GM21526 (cell line): ENCODE results near the gene ABI1.
"Not testable (repeated sequence)": the region's sequence is repeated elsewhere in the genome, so short reads cannot be mapped to it uniquely, and the experiment has no call there.

Experiments
- ATAC-seq: cut with Tn5 transposase; IDR thresholded peaks from one replicate; pipeline ENCODE4 v1.9.1; 2021; ENCODE audit warnings: moderate library complexity; ENCODE audit not compliant: unreplicated experiment, low FRiP score

The ABI1 gene

GRCh38 chr10:26860443-26861204, at the start of gene ABI1:
Gene ABI1 (minus strand): TSS chr10:26860958. CDS start chr10:26860863, 95 bp downstream.
- peak; percentile 66 for ATAC-seq

- no peak for ATAC-seq
Observed at GRCh38 chr10:26909753-26910152, 49.0 kb upstream of the ABI1 start.

- ATAC-seq = not testable (repeated sequence)
Observed at GRCh38 chr10:26905253-26905781, 44.6 kb upstream of the ABI1 start.

GRCh38 chr10:26903431-26904217, 42.9 kb upstream of the ABI1 start:
- ATAC-seq = no peak

DNA sequence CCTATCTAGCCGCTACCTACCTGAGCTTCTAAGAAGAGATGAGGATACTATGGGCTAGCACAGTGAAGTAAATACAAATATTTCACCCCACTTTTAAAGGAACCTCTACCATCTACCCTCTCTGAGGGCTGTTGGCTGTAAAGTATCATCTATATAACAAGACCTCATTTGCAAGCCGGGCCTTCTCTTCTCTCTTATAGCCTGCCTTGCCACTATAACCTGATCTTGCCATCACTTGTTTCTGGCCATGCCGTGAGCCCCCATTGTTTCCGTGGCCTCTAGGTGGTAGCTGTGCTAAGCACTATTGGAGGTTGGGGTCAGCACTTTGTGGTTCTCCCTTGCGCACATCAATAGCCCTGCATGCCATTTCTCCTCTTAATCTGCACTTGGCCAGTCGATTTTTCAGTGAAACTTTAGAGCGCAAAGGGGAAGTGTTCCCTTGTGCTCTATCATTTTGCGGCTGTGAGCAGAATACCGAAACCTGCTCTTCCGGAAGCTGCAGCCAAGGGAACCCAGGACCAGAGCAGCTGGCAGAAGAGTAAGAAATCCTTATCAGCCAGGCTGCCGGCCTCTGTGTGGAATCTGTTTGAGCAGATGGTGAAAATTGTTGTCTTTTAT, 31.7 kb upstream of the ABI1 start:
- peak; percentile 80 for ATAC-seq

- no peak for ATAC-seq
Observed at GRCh38 chr10:26890956-26891355, 30.2 kb upstream of the ABI1 start.

DNA sequence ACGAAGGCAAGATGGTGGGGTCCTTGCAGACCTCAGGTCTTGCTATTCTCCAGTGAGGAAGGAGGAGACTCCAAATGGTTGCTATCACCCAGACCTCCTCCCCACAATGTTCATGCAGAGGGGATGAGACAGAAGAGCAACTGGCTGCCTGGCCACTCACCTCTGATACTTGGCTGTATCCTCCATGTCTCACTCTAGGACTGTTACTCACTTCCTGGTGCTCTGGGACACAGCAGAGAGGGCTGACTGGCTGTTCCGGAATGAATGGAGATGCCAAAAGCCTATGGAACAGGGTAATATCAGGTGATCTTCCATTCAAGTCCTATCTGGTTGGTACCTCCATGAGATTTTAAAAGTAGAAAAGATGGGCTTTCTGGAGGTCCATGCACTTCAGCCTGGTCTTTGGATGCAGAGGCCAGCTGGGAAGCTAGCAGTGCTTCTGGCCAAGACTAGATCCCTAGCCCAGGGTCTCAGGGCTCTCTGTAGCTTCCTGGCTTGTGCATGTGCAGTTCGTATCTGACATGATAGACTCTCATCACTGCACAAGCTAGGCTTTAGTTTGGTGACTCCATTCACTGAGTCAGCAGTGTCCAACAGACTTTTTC, 27.0 kb upstream of the ABI1 start:
- ATAC-seq = no peak

DNA sequence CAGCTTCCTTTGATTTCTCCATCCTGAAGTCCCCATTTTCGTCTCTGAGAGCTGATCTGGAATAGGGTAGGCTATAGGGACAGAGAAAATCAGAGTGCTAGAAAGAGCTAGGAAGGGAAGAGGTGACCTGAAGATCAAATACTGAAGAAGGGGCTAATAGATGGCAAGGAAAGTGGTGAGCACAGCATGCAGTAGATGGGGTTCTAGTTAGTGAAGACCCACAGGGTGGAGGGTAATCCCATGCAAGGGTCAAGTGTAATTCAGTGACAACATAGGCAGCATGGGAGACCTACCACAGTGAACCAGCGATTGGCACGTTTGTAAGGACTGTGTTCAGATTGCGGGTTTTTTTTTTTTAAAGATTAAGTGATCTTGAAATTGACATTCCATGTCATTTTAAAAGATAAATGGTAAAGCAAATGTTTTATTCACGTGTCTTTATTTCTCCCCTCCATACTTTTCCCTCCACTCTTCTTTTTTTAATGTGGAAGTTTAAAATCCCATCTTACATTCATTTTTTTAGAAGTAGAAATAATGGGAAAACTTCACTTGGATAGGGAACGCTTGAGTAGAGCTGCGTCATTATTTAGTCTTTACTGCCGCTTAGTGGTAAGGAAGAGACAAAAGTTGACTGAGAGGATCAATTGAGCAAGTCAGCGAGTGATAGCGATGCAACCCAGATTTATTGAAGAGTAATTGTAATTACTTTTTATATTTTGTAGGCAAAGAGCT, 21.0 kb upstream of the ABI1 start:
- ATAC-seq = no peak

DNA sequence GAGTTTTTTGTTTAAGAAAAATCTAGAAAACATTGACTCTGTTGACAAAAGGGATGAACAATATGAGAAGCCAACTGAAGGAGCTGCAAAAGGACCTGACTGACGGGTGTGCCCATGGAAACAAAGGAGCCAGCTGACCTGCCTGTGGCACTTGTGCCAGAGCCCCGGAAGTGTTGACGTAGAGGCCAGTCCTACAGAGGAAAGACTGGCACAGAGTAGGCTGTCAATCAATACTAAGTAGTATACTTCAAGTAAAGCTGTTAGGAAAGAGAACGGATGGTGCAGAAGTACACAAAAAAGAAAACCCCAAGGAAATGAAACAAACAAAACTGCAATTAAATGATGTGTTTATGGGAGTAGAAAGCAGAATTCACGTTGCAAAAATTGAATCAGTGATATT, 19.0 kb upstream of the ABI1 start:
- no peak for ATAC-seq

DNA sequence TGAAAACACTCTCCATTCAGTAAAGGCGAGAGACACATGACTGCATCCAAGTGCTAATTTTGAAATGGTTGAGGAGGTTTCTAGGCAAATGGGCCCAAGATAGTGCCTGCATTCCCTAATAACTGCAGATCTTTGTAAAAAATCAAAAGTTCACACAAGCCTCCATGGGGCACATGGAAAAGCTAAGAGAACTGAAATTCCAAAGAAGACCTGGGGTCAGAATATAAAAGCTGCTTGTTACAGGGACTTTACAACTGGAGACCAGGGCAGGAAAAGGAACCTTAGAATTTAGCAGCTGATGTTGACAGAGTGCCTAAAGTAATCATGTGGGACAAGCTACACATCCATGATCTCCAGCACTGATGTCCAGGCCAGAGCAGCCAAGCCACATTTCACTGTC, 10.0 kb upstream of the ABI1 start:
- no peak for ATAC-seq

GRCh38 chr10:26869528-26869927, 8.8 kb upstream of the ABI1 start:
- no peak for ATAC-seq

GRCh38 chr10:26863351-26864076, 2.8 kb upstream of the ABI1 start:
- no peak for ATAC-seq

GRCh38 chr10:26861205-26861998, 644 bp upstream of the ABI1 start:
- no peak for ATAC-seq

GRCh38 chr10:26860102-26860442, 686 bp downstream of the ABI1 start:
- ATAC-seq = peak; percentile 6

DNA sequence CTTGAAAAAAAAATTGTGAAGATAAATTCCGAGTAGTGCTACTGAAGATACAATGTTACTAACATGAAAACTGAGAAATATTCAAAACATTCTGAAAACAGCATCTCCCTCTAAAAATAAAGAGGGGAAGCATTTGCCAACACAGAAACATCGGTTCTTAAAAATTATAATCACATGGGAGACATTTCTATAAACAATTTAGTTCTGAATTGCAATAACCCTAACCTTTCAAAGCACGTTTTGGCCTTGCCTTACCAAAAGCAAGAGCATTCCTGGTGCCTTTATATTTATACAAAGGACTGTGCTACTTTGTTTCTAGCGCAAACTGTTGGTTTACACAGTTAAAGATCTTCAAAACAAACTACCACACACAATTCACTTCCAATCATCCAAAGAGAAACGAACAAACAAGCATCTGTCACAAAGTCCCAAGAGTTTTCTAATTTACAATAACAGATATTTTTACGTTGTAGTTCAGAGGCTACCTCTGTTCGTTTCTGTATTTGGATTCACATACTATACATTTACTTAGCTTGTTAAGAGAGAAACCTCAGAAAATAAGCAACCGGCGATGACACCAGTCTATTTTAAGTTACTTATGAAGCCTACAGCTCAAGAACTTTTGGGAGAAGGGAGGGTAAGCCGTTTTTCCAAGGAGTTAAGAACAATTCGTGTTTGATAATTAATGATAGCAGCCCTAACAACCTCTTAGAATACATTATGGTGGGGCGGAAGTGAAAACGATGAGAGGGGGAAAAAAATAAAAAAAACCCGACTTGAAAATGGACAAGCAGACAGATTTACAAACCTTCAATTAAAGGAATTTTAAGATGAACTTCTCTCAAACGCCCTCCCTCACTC, 1.3 kb downstream of the ABI1 start:
- ATAC-seq = no peak

DNA sequence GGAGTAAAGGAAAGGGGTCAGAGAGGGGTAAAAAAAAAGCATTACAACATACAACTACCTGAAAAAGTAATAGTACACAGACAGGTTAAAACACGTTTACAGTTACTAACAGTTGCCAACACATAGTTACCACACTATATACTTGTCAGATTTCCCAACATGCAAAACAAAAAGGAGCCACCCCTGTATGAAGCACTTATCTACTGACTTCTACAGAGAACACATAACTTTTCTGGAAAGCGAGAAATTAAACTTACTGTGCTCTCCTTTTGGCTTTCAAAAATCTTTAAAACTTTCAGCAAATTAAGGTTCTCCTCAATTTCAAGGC, 2.1 kb downstream of the ABI1 start:
- no peak for ATAC-seq

- ATAC-seq = peak; percentile 33
Observed at GRCh38 chr10:26857991-26858706, 2.6 kb downstream of the ABI1 start.
